Glutamatergic neuron (in vitro differentiated cells): ENCODE data around the gene SMIM17. TPM values are rescaled to one million over a fixed set of nuclear protein-coding genes. Genes with fewer than 3 reads are reported as not detected.

Source experiments
- DNase-seq: peaks from one replicate; pipeline ENCODE4 v3.0.0; 2022
- H3K27ac Mint-ChIP-seq: one replicate; pipeline ENCODE4 v1.8.0; 2020; ENCODE audit warnings: mild to moderate bottlenecking, mixed read lengths, inconsistent platforms; ENCODE audit not compliant: unreplicated experiment
- H3K27me3 Mint-ChIP-seq: one replicate; pipeline ENCODE4 v1.8.0; 2020; ENCODE audit warnings: mild to moderate bottlenecking, moderate library complexity, mixed read lengths, inconsistent platforms; ENCODE audit not compliant: unreplicated experiment
- H3K36me3 Mint-ChIP-seq: one replicate; pipeline ENCODE4 v1.8.0; 2020; ENCODE audit warnings: mild to moderate bottlenecking, mixed read lengths, inconsistent platforms; ENCODE audit not compliant: unreplicated experiment
- H3K4me1 Mint-ChIP-seq: one replicate; pipeline ENCODE4 v1.8.0; 2020; ENCODE audit warnings: mild to moderate bottlenecking, low read depth, mixed read lengths, inconsistent platforms; ENCODE audit not compliant: unreplicated experiment
- H3K4me3 Mint-ChIP-seq: one replicate; pipeline ENCODE4 v1.8.0; 2020; ENCODE audit warnings: mild to moderate bottlenecking, mixed read lengths, inconsistent platforms; ENCODE audit not compliant: unreplicated experiment
- H3K9me3 Mint-ChIP-seq: one replicate; pipeline ENCODE4 v1.8.0; 2020; ENCODE audit warnings: mild to moderate bottlenecking, moderate library complexity, mixed read lengths, inconsistent platforms; ENCODE audit not compliant: unreplicated experiment
- CTCF ChIP-seq: fragments of 200-600 bp; sonication (generic); IDR thresholded peaks from one replicate; pipeline ENCODE4 v1.5.0; 2021; ENCODE audit not compliant: partially characterized antibody, unreplicated experiment
- total RNA-seq: library from RNA; stranded (reverse); fragmentation: NEBNext Ultra II Directional; extraction: Animal tissue kit (Norgen Biotek cat#: 25700); gene quantifications from one replicate; pipeline ENCODE4 v1.2.1, GENCODE V29; 2021; ENCODE audit not compliant: unreplicated experiment

Gene SMIM17
- total RNA-seq, 1 donor from 2014 or later = 2.7 TPM

- Mint-ChIP-seq H3K9me3 (peaks cover 10% of the 10 kb centered on the region), H3K4me1 (no peaks in the 10 kb centered on the region), H3K36me3 (peaks cover 25% of the 10 kb centered on the region), H3K27ac (no peak overlapping the region), H3K27me3 (peaks cover 15% of the 10 kb centered on the region), H3K4me3 (no peak overlapping the region)
- DNase-seq = no peak
- no peak for TF ChIP-seq CTCF
Observed at GRCh38 chr19:56643460-56643955, 549 bp downstream of the SMIM17 start.

GRCh38 chr19:56654151-56654550 is 11.2 kb downstream of the SMIM17 start:
- Mint-ChIP-seq H3K27me3 (no peaks in the 10 kb centered on the region), H3K4me3 (no peak overlapping the region), H3K4me1 (no peaks in the 10 kb centered on the region), H3K27ac (no peak overlapping the region), H3K9me3 (peaks cover 2% of the 10 kb centered on the region), H3K36me3 (no peaks in the 10 kb centered on the region)
- no peak for TF ChIP-seq CTCF
- DNase-seq = no peak

GRCh38 chr19:56660381-56661107 is 17.6 kb downstream of the SMIM17 start:
- Mint-ChIP-seq H3K4me3 (no peak overlapping the region), H3K27ac (no peak overlapping the region), H3K27me3 (peaks cover 2% of the 10 kb centered on the region), H3K36me3 (peaks cover 6% of the 10 kb centered on the region), H3K9me3 (peaks cover 9% of the 10 kb centered on the region), H3K4me1 (no peaks in the 10 kb centered on the region)
- TF ChIP-seq CTCF = no peak
- no peak for DNase-seq

- H3K27ac Mint-ChIP-seq = no peak overlapping the region
- DNase-seq = no peak
- peaks cover 2% of the 10 kb centered on the region for H3K27me3 Mint-ChIP-seq
- peaks cover 6% of the 10 kb centered on the region for H3K36me3 Mint-ChIP-seq
- TF ChIP-seq CTCF = no peak
- H3K9me3 Mint-ChIP-seq = peaks cover 9% of the 10 kb centered on the region
- H3K4me3 Mint-ChIP-seq = no peak overlapping the region
- no peaks in the 10 kb centered on the region for H3K4me1 Mint-ChIP-seq
Observed at GRCh38 chr19:56661248-56661647, 18.3 kb downstream of the SMIM17 start.

GRCh38 chr19:56663931-56664500 is 21.1 kb downstream of the SMIM17 start:
- Mint-ChIP-seq H3K36me3 (peaks cover 9% of the 10 kb centered on the region), H3K4me3 (no peak overlapping the region), H3K27ac (no peak overlapping the region), H3K9me3 (peaks cover 13% of the 10 kb centered on the region), H3K27me3 (peaks cover 8% of the 10 kb centered on the region), H3K4me1 (no peaks in the 10 kb centered on the region)
- no peak for DNase-seq
- TF ChIP-seq CTCF = no peak
